Kidney (tissue), 14 donors: ENCODE data around the gene ADAMTS9. TPM values are rescaled to one million over a fixed set of nuclear protein-coding genes. Genes with fewer than 3 reads are reported as not detected.

Source experiments
- DNase-seq, 5 donors: peaks; one replicate each; pipeline ENCODE4 v3.0.0-alpha.2; 2013 to 2020
- FAIRE-seq: peaks from 2 replicates; lab custom pipeline; 2012; peaks lifted over from hg19 to GRCh38; lab: Jason Lieb, UNC
- H3K27ac ChIP-seq, 2 donors: one replicate each; pipeline ENCODE4 v1.7.0; 2013; ENCODE audit warnings: low read depth in 2 of 2, low read length in 2 of 2, inconsistent platforms in 1 of 2
- H3K27me3 ChIP-seq: one replicate; pipeline ENCODE4 v1.7.1; 2013; ENCODE audit warnings: low read length, inconsistent platforms; ENCODE audit not compliant: control insufficient read depth, insufficient read depth
- H3K36me3 ChIP-seq, 3 donors: one replicate each; pipeline versions ENCODE4 v1.7.0 to v1.7.1; 2013; ENCODE audit warnings: low read length in 3 of 3, control low read depth in 1 of 3, inconsistent platforms in 1 of 3; ENCODE audit not compliant: insufficient read depth in 3 of 3, control insufficient read depth in 2 of 3
- H3K4me1 ChIP-seq, 3 donors: one replicate each; pipeline versions ENCODE4 v1.7.0 to v1.7.1; 2013; ENCODE audit warnings: low read length in 3 of 3, inconsistent platforms in 1 of 3, low read depth in 1 of 3; ENCODE audit not compliant: control insufficient read depth in 2 of 3, insufficient read depth in 2 of 3
- H3K4me3 ChIP-seq, 3 donors: one replicate each; pipeline versions ENCODE4 v1.7.0 to v1.8.1; 2013; ENCODE audit warnings: low read length in 3 of 3, control low read depth in 1 of 3, inconsistent platforms in 1 of 3
- H3K9ac ChIP-seq, 3 donors: one replicate each; pipeline versions ENCODE4 v1.7.0 to v1.7.1; 2013; ENCODE audit warnings: low read length in 3 of 3, control low read depth in 1 of 3, inconsistent platforms in 1 of 3
- H3K9me3 ChIP-seq, 3 donors: one replicate each; pipeline versions ENCODE4 v1.7.0 to v1.7.1; 2013; ENCODE audit warnings: low read length in 3 of 3, control low read depth in 1 of 3, inconsistent platforms in 1 of 3; ENCODE audit not compliant: control insufficient read depth in 2 of 3, insufficient read depth in 1 of 3
- CTCF ChIP-seq: IDR thresholded peaks from 3 replicates; pipeline ENCODE4 v1.5.1; 2012; ENCODE audit warnings: mild to moderate bottlenecking, moderate library complexity, borderline replicate concordance; ENCODE audit not compliant: insufficient read depth; ENCODE audit errors: extremely low read depth
- intact Hi-C: fragments of 100-400 bp; cut with DNase I; formaldehyde crosslinking; loops from one replicate; pipeline ENCODE4 v1.11.1; 2022
- polyA plus RNA-seq: library from polyadenylated mRNA; stranded (reverse); fragments of 350-450 nt; fragmentation: Illumina TruSeq; extraction: RNeasy Lipid Tissue Mini Kit (QIAGEN cat#74804); gene quantifications from one replicate; pipeline ENCODE4 v1.2.3, GENCODE V29; 2014; ENCODE audit warnings: low read depth, low replicate concordance; ENCODE audit not compliant: insufficient read depth
- total RNA-seq: library from RNA; stranded (reverse); fragmentation: NEBNext Ultra II Directional; extraction: Animal tissue kit (Norgen Biotek cat#: 25700); gene quantifications from one replicate; pipeline ENCODE4 v1.2.1, GENCODE V29; 2021
- donor health status: control.
- donor health status: control.
- donor health status: control.
- donor health status: control.
- donor health status: control.
- donor health status: DM: yes; HTN: yes; CAD: no.
- donor health status: Normal renal cell carcinoma (clear cell type).

ADAMTS9 gene
- total and polyA plus RNA-seq, 2 donors from 2014 or later: 25.0 to 117 TPM

- Histone ChIP-seq H3K27ac (no peak overlapping the region), H3K36me3 (peaks cover 8 to 46% (median 43%) of the 10 kb centered on the region in 3 donors), H3K4me1 (no peaks in the 10 kb centered on the region), H3K4me3 (no peak overlapping the region), H3K27me3 (no peaks in the 10 kb centered on the region), H3K9me3 (no peaks in the 10 kb centered on the region), H3K9ac (no peak overlapping the region)
- no peak for TF ChIP-seq CTCF
- no peak for FAIRE-seq
- peak in 1 of 5 donors; percentile 34 for DNase-seq
- intact Hi-C loops: no loop called here
Observed at GRCh38 chr3:64539451-64540196, 148.2 kb downstream of the ADAMTS9 start.

DNA sequence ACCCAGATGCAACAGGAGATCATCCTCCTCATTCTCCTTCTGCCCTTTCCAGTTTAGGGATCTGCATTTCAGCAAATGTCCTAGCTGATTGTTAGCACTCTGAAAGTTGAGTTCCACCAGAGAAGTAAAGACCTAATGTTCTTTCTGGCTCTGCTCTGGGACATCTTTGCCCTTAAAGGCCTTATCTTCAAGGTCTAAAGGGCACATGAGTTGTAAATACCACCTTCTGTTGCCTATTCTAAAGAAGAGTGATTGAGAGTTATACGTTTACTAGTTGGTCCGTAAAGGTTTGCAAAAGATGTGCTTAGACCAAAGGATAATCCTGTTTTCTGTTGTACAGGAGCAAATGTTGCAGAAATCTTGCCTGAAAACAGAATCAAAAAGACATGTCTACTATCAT is 151.6 kb downstream of the ADAMTS9 start:
- no peak overlapping the region for H3K27ac ChIP-seq
- intact Hi-C loops: no loop called here
- H3K9me3 ChIP-seq: no peaks in the 10 kb centered on the region
- H3K36me3 ChIP-seq: peaks cover 6 to 49% (median 42%) of the 10 kb centered on the region in 3 donors
- FAIRE-seq (no peak), DNase-seq (no peak)
- no peak overlapping the region for H3K9ac ChIP-seq
- TF ChIP-seq CTCF: no peak
- no peaks in the 10 kb centered on the region for H3K27me3 ChIP-seq
- H3K4me3 ChIP-seq: no peak overlapping the region
- H3K4me1 ChIP-seq: no peaks in the 10 kb centered on the region

GRCh38 chr3:64533617-64534317 is 154.0 kb downstream of the ADAMTS9 start:
- H3K27ac ChIP-seq: peak overlapping the region; percentile 53 to 57
- H3K36me3 ChIP-seq: peaks cover 0 to 29% (median 21%) of the 10 kb centered on the region in 3 donors
- FAIRE-seq (peak; percentile 57), DNase-seq (peak; percentile 93 to 95 (median 94))
- TF ChIP-seq CTCF: peak; percentile 87
- intact Hi-C loops: no loop called here
- no peaks in the 10 kb centered on the region for H3K27me3 ChIP-seq
- no peaks in the 10 kb centered on the region for H3K9me3 ChIP-seq
- peak overlapping the region in 1 of 3 donors; percentile 15 for H3K4me3 ChIP-seq
- no peaks in the 10 kb centered on the region for H3K4me1 ChIP-seq
- H3K9ac ChIP-seq: peak overlapping the region in 1 of 3 donors; percentile 32
